Upper lobe of right lung (tissue), 1 donor: Measurements from ENCODE around the gene CAT. TPM values are rescaled to one million over a fixed set of nuclear protein-coding genes. Genes with fewer than 3 reads are reported as not detected.

Experiments used
- ATAC-seq: fragments of 200-7000 bp; cut with Tn5 transposase; one replicate; pipeline ENCODE4 v1.9.1; 2020; ENCODE audit warnings: mild to moderate bottlenecking, moderate library complexity
- DNase-seq: peaks from one replicate; pipeline ENCODE4 v3.0.0-alpha.2; 2020
- H3K27ac ChIP-seq: fragments of 200-600 bp; one replicate; pipeline ENCODE4 v1.8.0; 2022
- H3K27me3 ChIP-seq: fragments of 200-600 bp; one replicate; pipeline ENCODE4 v1.8.0; 2022; ENCODE audit warnings: mild to moderate bottlenecking
- H3K36me3 ChIP-seq: fragments of 200-600 bp; one replicate; pipeline ENCODE4 v1.8.0; 2022
- H3K4me1 ChIP-seq: fragments of 200-600 bp; one replicate; pipeline ENCODE4 v1.8.0; 2022
- H3K4me3 ChIP-seq: fragments of 200-600 bp; one replicate; pipeline ENCODE4 v1.8.0; 2022; ENCODE audit warnings: mild to moderate bottlenecking
- H3K9me3 ChIP-seq: fragments of 200-600 bp; one replicate; pipeline ENCODE4 v1.8.0; 2022
- CTCF ChIP-seq: fragments of 200-600 bp; IDR thresholded peaks from one replicate; pipeline ENCODE4 v1.8.0; 2022; ENCODE audit warnings: antibody characterized with exemption
- intact Hi-C: fragments of 100-400 bp; cut with DNase I; formaldehyde crosslinking; loops from one replicate; pipeline ENCODE4 v1.11.0; 2022
- total RNA-seq: library from RNA; stranded (reverse); fragmentation: NEBNext Ultra II Directional; extraction: Animal tissue kit (Norgen Biotek cat#: 25700); gene quantifications from one replicate; pipeline ENCODE4 v1.2.1, GENCODE V29; 2021
- donor health status: DM: no; HTN: yes; CAD: no; lungs with severe emphysema.

The CAT gene
- total RNA-seq, 1 donor from 2014 or later = 213 TPM

- H3K9me3 ChIP-seq = no peaks in the 10 kb centered on the region
- no peak for TF ChIP-seq CTCF
Observed at GRCh38 chr11:34481307-34481706, 42.6 kb downstream of the CAT start.

GRCh38 chr11:34483106-34483874, 44.6 kb downstream of the CAT start:
- intact Hi-C loops = no loop called here
- H3K9me3 ChIP-seq = no peaks in the 10 kb centered on the region
- no peak for DNase-seq
- H3K4me3 ChIP-seq = no peak overlapping the region
- H3K4me1 ChIP-seq = no peaks in the 10 kb centered on the region
- no peaks in the 10 kb centered on the region for H3K27me3 ChIP-seq
- ATAC-seq = no peak
- TF ChIP-seq CTCF = no peak
- H3K27ac ChIP-seq = no peak overlapping the region
- H3K36me3 ChIP-seq = no peaks in the 10 kb centered on the region

More at GRCh38 chr11:34481307-34481706, 42.6 kb downstream of the CAT start:
- Histone ChIP-seq H3K36me3 (no peaks in the 10 kb centered on the region), H3K27ac (no peak overlapping the region), H3K4me1 (no peaks in the 10 kb centered on the region), H3K27me3 (no peaks in the 10 kb centered on the region), H3K4me3 (no peak overlapping the region)
- intact Hi-C loops = no loop called here
- no peak for DNase-seq
- no peak for ATAC-seq

- Histone ChIP-seq H3K36me3 (no peaks in the 10 kb centered on the region), H3K27ac (no peak overlapping the region), H3K4me3 (no peak overlapping the region), H3K4me1 (no peaks in the 10 kb centered on the region), H3K27me3 (no peaks in the 10 kb centered on the region), H3K9me3 (no peaks in the 10 kb centered on the region)
- ATAC-seq (no peak), DNase-seq (no peak)
- intact Hi-C loops = no loop called here
- no peak for TF ChIP-seq CTCF
Observed at GRCh38 chr11:34487430-34487829, 48.7 kb downstream of the CAT start.

- intact Hi-C loops = no loop called here
- no peaks in the 10 kb centered on the region for H3K27me3 ChIP-seq
- H3K4me3 ChIP-seq = no peak overlapping the region
- no peak for ATAC-seq
- no peak for DNase-seq
- no peaks in the 10 kb centered on the region for H3K36me3 ChIP-seq
- TF ChIP-seq CTCF = no peak
- no peak overlapping the region for H3K27ac ChIP-seq
- H3K9me3 ChIP-seq = no peaks in the 10 kb centered on the region
- H3K4me1 ChIP-seq = no peaks in the 10 kb centered on the region
Observed at GRCh38 chr11:34488855-34489557, 50.3 kb downstream of the CAT start.

- intact Hi-C loops = loop anchor here (10.0 kb wide), 1 partner anchor 316 kb away; no protein-coding TSS in a partner anchor
- Histone ChIP-seq H3K9me3 (no peaks in the 10 kb centered on the region), H3K4me3 (no peak overlapping the region), H3K4me1 (no peaks in the 10 kb centered on the region), H3K27me3 (no peaks in the 10 kb centered on the region), H3K27ac (no peak overlapping the region), H3K36me3 (no peaks in the 10 kb centered on the region)
- DNase-seq (no peak), ATAC-seq (no peak)
- no peak for TF ChIP-seq CTCF
Observed at GRCh38 chr11:34490304-34490703, 51.6 kb downstream of the CAT start.
